HCT116 (cell line): ENCODE data around the gene SLC2A4. TPM values are rescaled to one million over a fixed set of nuclear protein-coding genes. Genes with fewer than 3 reads are reported as not detected.

Experiments used
- ATAC-seq: fragments of 200-7000 bp; cut with Tn5 transposase; 2 replicates; pipeline ENCODE4 v1.9.1; 2020; ENCODE audit warnings: mild to moderate bottlenecking, moderate library complexity
- BruUV-seq: library from RNA; stranded (reverse); fragments of 400-500 nt; replicated peaks from 2 replicates; lab custom pipeline; 2021; lab: Mats Ljungman, UMichigan
- CTCF ChIA-PET: fragments of 300-600 bp; sonication (Branson Sonifier 250); formaldehyde crosslinking; loops from one replicate; lab custom pipeline; 2021; ENCODE audit warnings: antibody characterized with exemption; lab: Charles Lee
- POLR2A ChIA-PET: fragments of 300-600, 350-600 bp; sonication (Branson Sonifier 250); formaldehyde crosslinking; loops from one replicate; lab custom pipeline; 2021; ENCODE audit warnings: antibody characterized with exemption; lab: Charles Lee
- RAD21 ChIA-PET, 2 experiments: fragments of 300-600 bp; sonication (Branson Sonifier 250); formaldehyde crosslinking; loops; one replicate each; lab custom pipeline; 2023; ENCODE audit warnings: low total read pairs in 2 of 2; ENCODE audit not compliant: uncharacterized antibody in 2 of 2, unreplicated experiment in 2 of 2, low non-redundant PET in 1 of 2; lab: Charles Lee
- DNase-seq: peaks from one replicate; pipeline ENCODE4 v3.0.0-alpha.2; 2010; ENCODE audit warnings: low read depth, low spot score
- H2AFZ ChIP-seq: fragments of 200-600 bp; shearing (Covaris generic), sonication (generic); 2 replicates; pipeline ENCODE4 v1.6.1; 2017; ENCODE audit warnings: low read depth, mixed run types, mixed read lengths, antibody characterized with exemption, low read length; ENCODE audit not compliant: poor library complexity, severe bottlenecking
- H3K27ac ChIP-seq: 2 replicates; pipeline ENCODE4 v1.5.1; 2012; ENCODE audit warnings: low read depth, low read length
- H3K27me3 ChIP-seq: fragments of 200-600 bp; sonication (generic); 2 replicates; pipeline ENCODE4 v1.6.1; 2016; ENCODE audit warnings: mixed run types, low read length, mixed read lengths; ENCODE audit not compliant: insufficient read depth
- H3K36me3 ChIP-seq, 2 experiments: fragments of 200-500 bp in 1 of 2; fragments of 200-600 bp in 1 of 2; sonication (Bioruptor generic) in 1 of 2; sonication (generic) in 1 of 2; 2 replicates each; pipeline versions ENCODE4 v1.5.1 to v1.6.1; 2014 to 2016; ENCODE audit warnings: low read length in 2 of 2, inconsistent platforms in 1 of 2, mixed read lengths in 1 of 2, mixed run types in 1 of 2; ENCODE audit not compliant: insufficient read depth in 2 of 2, control insufficient read depth in 1 of 2
- H3K4me1 ChIP-seq, 2 experiments: fragments of 200-600 bp in 1 of 2; sonication (generic) in 1 of 2; 2 replicates each; pipeline versions ENCODE4 v1.5.1 to v1.6.1; 2012 to 2017; ENCODE audit warnings: low read length in 2 of 2, inconsistent platforms in 1 of 2, mild to moderate bottlenecking in 1 of 2, mixed read lengths in 1 of 2, mixed run types in 1 of 2, moderate library complexity in 1 of 2; ENCODE audit not compliant: insufficient read depth in 2 of 2, control insufficient read depth in 1 of 2
- H3K4me2 ChIP-seq: fragments of 200-600 bp; sonication (generic); 2 replicates; pipeline ENCODE4 v1.6.1; 2017; ENCODE audit warnings: mixed run types, low read length, mixed read lengths
- H3K4me3 ChIP-seq, 2 experiments: fragments of 200-600 bp in 1 of 2; sonication (generic) in 1 of 2; replicated peaks in 1 of 2; 2 replicates each; pipeline ENCODE4 v1.5.1; 2011 to 2016; ENCODE audit warnings: low read length in 2 of 2, control low read depth in 1 of 2, low read depth in 1 of 2, mild to moderate bottlenecking in 1 of 2, mixed read lengths in 1 of 2, mixed run types in 1 of 2
- H3K79me2 ChIP-seq: fragments of 200-600 bp; sonication (generic); 2 replicates; pipeline ENCODE4 v1.6.1; 2017; ENCODE audit warnings: mild to moderate bottlenecking, mixed run types, low read length, moderate library complexity, mixed read lengths; ENCODE audit not compliant: insufficient read depth
- H3K9ac ChIP-seq: fragments of 200-600 bp; sonication (generic); 2 replicates; pipeline ENCODE4 v1.6.1; 2016; ENCODE audit warnings: low read length, mixed read lengths
- H3K9me2 ChIP-seq: fragments of 200-600 bp; sonication (generic), shearing (Covaris generic); 2 replicates; pipeline ENCODE4 v1.6.1; 2017; ENCODE audit warnings: mixed run types, mild to moderate bottlenecking, moderate library complexity; ENCODE audit not compliant: insufficient read depth
- H3K9me3 ChIP-seq, 2 experiments: fragments of 200-500 bp in 1 of 2; fragments of 200-600 bp in 1 of 2; sonication (Bioruptor generic) in 1 of 2; sonication (generic) in 1 of 2; 2 replicates each; pipeline ENCODE4 v1.6.1; 2014 to 2017; ENCODE audit warnings: low read length in 2 of 2, mixed read lengths in 2 of 2, inconsistent platforms in 1 of 2, low read depth in 1 of 2, mild to moderate bottlenecking in 1 of 2, mixed run types in 1 of 2, moderate library complexity in 1 of 2; ENCODE audit not compliant: control insufficient read depth in 1 of 2, insufficient read depth in 1 of 2
- H4K20me1 ChIP-seq: fragments of 200-600 bp; sonication (generic), shearing (Covaris generic); 2 replicates; pipeline ENCODE4 v1.6.1; 2017; ENCODE audit warnings: mixed run types, mild to moderate bottlenecking, moderate library complexity; ENCODE audit not compliant: insufficient read depth
- ATF3 ChIP-seq: IDR thresholded peaks from 2 replicates; pipeline ENCODE4 v1.6.1; 2012
- CBX3 ChIP-seq: IDR thresholded peaks from 2 replicates; pipeline ENCODE4 v1.6.1; 2012; ENCODE audit warnings: low read depth
- CEBPB ChIP-seq: IDR thresholded peaks from 2 replicates; pipeline ENCODE4 v1.6.1; 2012; ENCODE audit warnings: low read depth
- EGR1 ChIP-seq: IDR thresholded peaks from 2 replicates; pipeline ENCODE4 v1.6.1; 2012; ENCODE audit warnings: low read depth
- ELF1 ChIP-seq: IDR thresholded peaks from 2 replicates; pipeline ENCODE4 v1.6.1; 2012; ENCODE audit warnings: low read depth, borderline replicate concordance
- EZH2 ChIP-seq: fragments of 200-600 bp; sonication (generic); IDR thresholded peaks from 2 replicates; pipeline ENCODE4 v1.6.1; 2017; ENCODE audit warnings: antibody characterized with exemption, mixed run types
- EZH2phosphoT487 ChIP-seq: fragments of 200-600 bp; IDR thresholded peaks from 2 replicates; pipeline ENCODE4 v1.6.1; 2018; ENCODE audit warnings: antibody characterized with exemption, borderline replicate concordance
- FOSL1 ChIP-seq: IDR thresholded peaks from 2 replicates; pipeline ENCODE4 v1.6.1; 2012; ENCODE audit warnings: low read depth
- MAX ChIP-seq: IDR thresholded peaks from 2 replicates; pipeline ENCODE4 v1.6.1; 2012
- POLR2A ChIP-seq: IDR thresholded peaks from 2 replicates; pipeline ENCODE4 v1.7.0; 2011; ENCODE audit warnings: borderline replicate concordance; ENCODE audit not compliant: insufficient read depth, insufficient read length; ENCODE audit errors: extremely low read depth
- REST ChIP-seq: IDR thresholded peaks from 2 replicates; pipeline ENCODE4 v1.6.1; 2012; ENCODE audit warnings: low read depth
- SIN3A ChIP-seq: IDR thresholded peaks from 2 replicates; pipeline ENCODE4 v1.6.1; 2012; ENCODE audit warnings: low read depth
- SP1 ChIP-seq: IDR thresholded peaks from 2 replicates; pipeline ENCODE4 v1.6.1; 2012; ENCODE audit warnings: low read depth
- SRF ChIP-seq: IDR thresholded peaks from 2 replicates; pipeline ENCODE4 v1.6.1; 2012; ENCODE audit warnings: low read depth
- YY1 ChIP-seq: IDR thresholded peaks from 2 replicates; pipeline ENCODE4 v1.6.1; 2011; ENCODE audit warnings: low read length, low read depth, moderate library complexity, mild to moderate bottlenecking; ENCODE audit not compliant: insufficient replicate concordance; ENCODE audit errors: extremely low read depth
- ZBTB33 ChIP-seq: IDR thresholded peaks from 2 replicates; pipeline ENCODE4 v1.6.1; 2011; ENCODE audit warnings: mild to moderate bottlenecking, low read length, moderate library complexity; ENCODE audit not compliant: insufficient replicate concordance; ENCODE audit errors: extremely low read depth
- ZFX ChIP-seq: fragments of 450-650 bp; IDR thresholded peaks from 2 replicates; pipeline ENCODE4 v1.6.1; 2017
- ZNF274 ChIP-seq: fragments of 200-500 bp; sonication (Bioruptor generic); IDR thresholded peaks from 2 replicates; pipeline ENCODE4 v1.6.1; 2014; ENCODE audit warnings: mild to moderate bottlenecking, low read depth, low read length, inconsistent platforms
- intact Hi-C: fragments of 100-400 bp; cut with micrococcal nuclease; formaldehyde crosslinking; loops from 2 replicates; pipeline ENCODE4 v1.10.0; 2022
- total RNA-seq: library from RNA; stranded (reverse); gene quantifications from one replicate; pipeline ENCODE4 v1.2.1, GENCODE V29; 2021; ENCODE audit not compliant: unreplicated experiment

The SLC2A4 gene
- total RNA-seq, 1 experiment from 2014 or later, result 2.5 TPM

GRCh38 chr17:7322520-7323194 lies 41.1 kb downstream of the SLC2A4 start:
- no peak overlapping the region for H3K27ac ChIP-seq
- H2AFZ ChIP-seq, result no peak overlapping the region
- H3K36me3 ChIP-seq, result peaks cover 24 to 63% of the 10 kb centered on the region in 2 experiments; a peak in 3 of 4 replicates
- H3K9me3 ChIP-seq, result no peaks in the 10 kb centered on the region
- H3K4me3 ChIP-seq, result no peak overlapping the region
- intact Hi-C loops, result no loop called here
- H3K27me3 ChIP-seq, result no peaks in the 10 kb centered on the region
- H3K4me2 ChIP-seq, result no peak overlapping the region
- RAD21 ChIA-PET, result no interaction called here
- H3K79me2 ChIP-seq, result peaks cover 7% of the 10 kb centered on the region; the same call in 1 of the 2 replicates
- POLR2A ChIA-PET, result no interaction called here
- H3K9ac ChIP-seq, result no peak overlapping the region
- no peaks in the 10 kb centered on the region for H4K20me1 ChIP-seq
- no peaks in the 10 kb centered on the region for H3K9me2 ChIP-seq
- peaks cover 0 to 1% of the 10 kb centered on the region in 2 experiments; a peak in 2 of 4 replicates for H3K4me1 ChIP-seq
- CTCF ChIA-PET, result no interaction called here
- DNase-seq (no peak), ATAC-seq (no peak)
- BruUV-seq, result no TSS peak
- TF ChIP-seq SP1, result no peak
- no peak for TF ChIP-seq CBX3
- no peak for TF ChIP-seq EZH2
- TF ChIP-seq EZH2phosphoT487, result no peak
- TF ChIP-seq SRF, result no peak
- no peak for TF ChIP-seq ZFX
- no peak for TF ChIP-seq CEBPB
- TF ChIP-seq YY1, result no peak
- no peak for TF ChIP-seq ELF1
- TF ChIP-seq FOSL1, result no peak
- no peak for TF ChIP-seq REST
- no peak for TF ChIP-seq EGR1
- TF ChIP-seq SIN3A, result no peak
- TF ChIP-seq ZBTB33, result no peak
- no peak for TF ChIP-seq ATF3
- no peak for TF ChIP-seq ZNF274
- TF ChIP-seq MAX, result no peak
- TF ChIP-seq POLR2A, result no peak
